ENCODE results near the gene SORCS2.

SORCS2 gene

DNA sequence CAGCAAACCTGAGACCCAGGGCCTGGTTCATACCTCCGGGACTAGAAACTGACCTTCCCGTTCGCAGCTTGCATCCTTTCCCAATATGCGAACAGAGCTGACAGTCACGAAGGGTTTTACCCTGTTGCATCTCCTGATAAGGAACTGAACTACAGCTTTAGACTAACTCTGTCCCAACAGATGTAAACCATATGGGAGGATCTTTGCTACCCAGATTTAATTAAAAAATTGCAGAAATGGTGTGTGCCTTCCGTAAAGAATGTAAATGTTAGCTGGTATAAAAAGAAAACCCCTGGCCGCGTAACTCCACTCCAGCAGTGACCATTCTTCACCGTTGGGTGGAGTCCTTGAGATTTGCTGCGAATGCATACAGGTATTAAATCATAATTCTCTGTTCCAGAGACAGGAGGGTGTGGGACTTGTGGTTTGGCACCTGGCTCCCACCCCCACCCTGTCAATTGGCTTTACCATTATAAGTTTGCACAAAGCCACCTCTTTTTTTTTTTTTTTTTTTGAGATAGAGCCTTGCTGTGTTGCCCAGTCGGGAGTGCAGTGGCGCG, 40.6 kb upstream of the SORCS2 start:
- no peak for ATAC-seq (ENCODE audit: insufficient read depth, low read depth)
- no peak overlapping the region for H3K27ac ChIP-seq (ENCODE audit: low read length)
- TF ChIP-seq, protein P1, sequence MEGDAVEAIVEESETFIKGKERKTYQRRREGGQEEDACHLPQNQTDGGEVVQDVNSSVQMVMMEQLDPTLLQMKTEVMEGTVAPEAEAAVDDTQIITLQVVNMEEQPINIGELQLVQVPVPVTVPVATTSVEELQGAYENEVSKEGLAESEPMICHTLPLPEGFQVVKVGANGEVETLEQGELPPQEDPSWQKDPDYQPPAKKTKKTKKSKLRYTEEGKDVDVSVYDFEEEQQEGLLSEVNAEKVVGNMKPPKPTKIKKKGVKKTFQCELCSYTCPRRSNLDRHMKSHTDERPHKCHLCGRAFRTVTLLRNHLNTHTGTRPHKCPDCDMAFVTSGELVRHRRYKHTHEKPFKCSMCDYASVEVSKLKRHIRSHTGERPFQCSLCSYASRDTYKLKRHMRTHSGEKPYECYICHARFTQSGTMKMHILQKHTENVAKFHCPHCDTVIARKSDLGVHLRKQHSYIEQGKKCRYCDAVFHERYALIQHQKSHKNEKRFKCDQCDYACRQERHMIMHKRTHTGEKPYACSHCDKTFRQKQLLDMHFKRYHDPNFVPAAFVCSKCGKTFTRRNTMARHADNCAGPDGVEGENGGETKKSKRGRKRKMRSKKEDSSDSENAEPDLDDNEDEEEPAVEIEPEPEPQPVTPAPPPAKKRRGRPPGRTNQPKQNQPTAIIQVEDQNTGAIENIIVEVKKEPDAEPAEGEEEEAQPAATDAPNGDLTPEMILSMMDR (IDR thresholded peaks at IDR 0.05; ENCODE audit: borderline replicate concordance, extremely low read depth, low read length, poor library complexity, severe bottlenecking): no peak
- no peak for TF ChIP-seq EZH2 (IDR thresholded peaks at IDR 0.05; ENCODE audit: borderline replicate concordance, low read depth, low read length, severe bottlenecking)
- no peak overlapping the region for H3K4me3 ChIP-seq (ENCODE audit: low read depth in 1 of 2, low read length in 2 of 2)
- H3K79me2 ChIP-seq (ENCODE audit: insufficient read depth, low read length): no peaks in the 10 kb centered on the region
- H3K9me3 ChIP-seq (ENCODE audit: insufficient read depth, low read length, severe bottlenecking): no peaks in the 10 kb centered on the region
- no peak for DNase-seq
- H3K36me3 ChIP-seq (ENCODE audit: insufficient read depth, low read length): no peaks in the 10 kb centered on the region
- H3K4me1 ChIP-seq (ENCODE audit: insufficient read depth, low read length): no peaks in the 10 kb centered on the region
- H3K4me2 ChIP-seq (ENCODE audit: insufficient read depth, low read length): no peak overlapping the region
- H3K9ac ChIP-seq (ENCODE audit: low read depth, low read length): no peak overlapping the region
- peaks cover 10% of the 10 kb centered on the region for H3K27me3 ChIP-seq (ENCODE audit: insufficient read depth, low read length, poor library complexity)
- H2AFZ ChIP-seq (ENCODE audit: low read depth, low read length): no peak overlapping the region
- H4K20me1 ChIP-seq (ENCODE audit: insufficient read depth, low read length): peaks cover 5% of the 10 kb centered on the region; the same call in 1 of the 2 replicates

DNA sequence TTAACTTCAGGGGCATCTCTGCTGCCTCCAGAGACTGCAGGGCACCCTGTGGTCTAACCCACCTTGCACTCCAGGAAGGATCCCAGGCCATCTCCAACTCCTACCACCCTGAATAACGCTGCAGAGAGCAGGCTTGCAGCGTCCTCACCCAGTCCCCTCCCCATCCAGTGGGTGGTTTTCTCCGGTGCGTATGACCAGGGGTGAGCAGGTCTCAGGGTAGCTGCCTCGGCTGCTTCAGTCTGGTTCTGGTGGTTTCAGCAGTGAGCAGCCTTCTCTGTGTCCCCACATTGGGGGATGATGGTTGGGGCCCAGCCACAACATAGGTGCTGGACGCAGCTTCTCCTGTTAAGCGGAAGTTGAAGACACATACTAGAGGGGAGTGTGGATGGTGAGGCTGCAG, 38.6 kb upstream of the SORCS2 start:
- DNase-seq (no peak), ATAC-seq (ENCODE audit: insufficient read depth, low read depth) (no peak)
- H3K4me1 ChIP-seq (ENCODE audit: insufficient read depth, low read length): no peaks in the 10 kb centered on the region
- H3K79me2 ChIP-seq (ENCODE audit: insufficient read depth, low read length): no peaks in the 10 kb centered on the region
- H3K4me3 ChIP-seq (ENCODE audit: low read depth in 1 of 2, low read length in 2 of 2): no peak overlapping the region
- H3K36me3 ChIP-seq (ENCODE audit: insufficient read depth, low read length): no peaks in the 10 kb centered on the region
- no peaks in the 10 kb centered on the region for H3K9me3 ChIP-seq (ENCODE audit: insufficient read depth, low read length, severe bottlenecking)
- peaks cover 5% of the 10 kb centered on the region for H3K27me3 ChIP-seq (ENCODE audit: insufficient read depth, low read length, poor library complexity)
- H3K4me2 ChIP-seq (ENCODE audit: insufficient read depth, low read length): no peak overlapping the region
- TF ChIP-seq, protein P1 (IDR thresholded peaks at IDR 0.05; ENCODE audit: borderline replicate concordance, extremely low read depth, low read length, poor library complexity, severe bottlenecking): no peak
- no peak for TF ChIP-seq EZH2 (IDR thresholded peaks at IDR 0.05; ENCODE audit: borderline replicate concordance, low read depth, low read length, severe bottlenecking)
- H3K27ac ChIP-seq (ENCODE audit: low read length): no peak overlapping the region
- H2AFZ ChIP-seq (ENCODE audit: low read depth, low read length): no peak overlapping the region
- H3K9ac ChIP-seq (ENCODE audit: low read depth, low read length): no peak overlapping the region
- H4K20me1 ChIP-seq (ENCODE audit: insufficient read depth, low read length): 0 out of 2 replicates have a peak, but pooled peaks cover 4% of the 10 kb centered on the region

DNA sequence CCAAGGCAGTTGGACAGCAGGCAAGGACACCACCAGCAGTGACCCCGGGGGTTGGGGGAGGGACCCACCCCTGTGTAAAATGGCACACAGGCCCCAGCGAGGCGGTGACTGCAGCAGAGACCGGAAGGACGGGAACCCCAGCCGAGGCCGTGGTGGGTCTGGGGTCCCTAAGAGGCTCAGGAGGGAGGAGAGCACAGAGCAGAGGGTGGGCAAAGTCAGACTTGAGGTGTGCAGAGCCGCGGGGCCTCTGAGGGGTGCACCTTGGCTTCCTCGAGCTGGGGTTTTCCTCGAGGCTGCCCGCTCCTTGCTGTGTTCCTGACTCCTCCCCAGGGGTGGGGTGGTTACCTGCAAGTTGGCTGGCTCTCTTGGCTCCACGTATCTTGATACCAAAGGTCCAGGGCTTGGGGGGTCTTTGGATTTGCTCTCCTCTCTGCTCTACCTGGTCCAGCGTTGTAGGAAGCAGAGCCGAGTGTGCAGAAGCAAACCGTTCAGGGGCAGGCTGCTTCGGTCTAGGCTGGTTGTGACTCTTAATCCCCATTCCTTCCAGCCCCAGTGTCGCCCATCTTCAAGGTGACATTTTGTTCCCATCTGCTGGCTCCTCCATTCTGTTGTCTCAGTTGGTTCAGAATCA, 37.9 kb upstream of the SORCS2 start:
- no peak for DNase-seq
- Histone ChIP-seq H3K9ac (ENCODE audit: low read depth, low read length) (no peak overlapping the region), H3K27ac (ENCODE audit: low read length) (no peak overlapping the region), H2AFZ (ENCODE audit: low read depth, low read length) (no peak overlapping the region), H4K20me1 (ENCODE audit: insufficient read depth, low read length) (0 out of 2 replicates have a peak, but pooled peaks cover 4% of the 10 kb centered on the region), H3K4me3 (ENCODE audit: low read depth in 1 of 2, low read length in 2 of 2) (no peak overlapping the region), H3K9me3 (ENCODE audit: insufficient read depth, low read length, severe bottlenecking) (no peaks in the 10 kb centered on the region), H3K79me2 (ENCODE audit: insufficient read depth, low read length) (no peaks in the 10 kb centered on the region), H3K4me1 (ENCODE audit: insufficient read depth, low read length) (no peaks in the 10 kb centered on the region), H3K36me3 (ENCODE audit: insufficient read depth, low read length) (no peaks in the 10 kb centered on the region), H3K27me3 (ENCODE audit: insufficient read depth, low read length, poor library complexity) (peaks cover 10% of the 10 kb centered on the region), H3K4me2 (ENCODE audit: insufficient read depth, low read length) (no peak overlapping the region)
- no peak for ATAC-seq (ENCODE audit: insufficient read depth, low read depth)
- TF ChIP-seq, protein P1 (IDR thresholded peaks at IDR 0.05; ENCODE audit: borderline replicate concordance, extremely low read depth, low read length, poor library complexity, severe bottlenecking): no peak
- TF ChIP-seq EZH2 (IDR thresholded peaks at IDR 0.05; ENCODE audit: borderline replicate concordance, low read depth, low read length, severe bottlenecking): no peak
